ENCODE measurements around the gene DUSP9.

DNA sequence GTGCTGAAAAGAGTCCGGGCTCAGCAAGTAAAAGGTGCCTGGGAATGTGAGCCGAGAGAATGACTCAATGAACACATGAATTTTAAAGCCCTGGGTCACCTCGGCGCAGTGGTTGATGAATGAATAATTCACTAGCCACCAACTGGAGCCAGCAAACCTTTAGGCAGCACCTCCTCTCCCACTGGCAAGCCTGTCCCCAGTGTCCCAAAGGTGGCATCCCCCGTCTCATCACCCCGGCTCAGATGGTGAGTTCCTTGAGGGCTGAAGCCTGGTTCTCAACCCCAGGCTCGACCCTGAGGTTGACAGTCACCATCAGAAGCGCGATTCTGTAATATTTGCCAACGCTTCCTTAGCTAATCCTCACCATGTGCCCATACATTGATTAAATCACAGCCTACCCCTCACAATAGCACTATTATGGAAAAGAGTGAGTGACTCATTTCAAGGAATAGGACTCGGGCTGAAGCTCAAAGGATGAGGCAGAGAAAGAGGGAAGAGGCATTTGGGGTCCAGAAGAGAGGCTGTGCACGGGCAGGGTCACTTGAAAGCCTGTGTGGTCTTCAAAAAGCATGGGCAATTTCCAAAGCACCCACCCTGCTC is 45.4 kb upstream of the DUSP9 start:
- TF ChIP-seq, protein P1, sequence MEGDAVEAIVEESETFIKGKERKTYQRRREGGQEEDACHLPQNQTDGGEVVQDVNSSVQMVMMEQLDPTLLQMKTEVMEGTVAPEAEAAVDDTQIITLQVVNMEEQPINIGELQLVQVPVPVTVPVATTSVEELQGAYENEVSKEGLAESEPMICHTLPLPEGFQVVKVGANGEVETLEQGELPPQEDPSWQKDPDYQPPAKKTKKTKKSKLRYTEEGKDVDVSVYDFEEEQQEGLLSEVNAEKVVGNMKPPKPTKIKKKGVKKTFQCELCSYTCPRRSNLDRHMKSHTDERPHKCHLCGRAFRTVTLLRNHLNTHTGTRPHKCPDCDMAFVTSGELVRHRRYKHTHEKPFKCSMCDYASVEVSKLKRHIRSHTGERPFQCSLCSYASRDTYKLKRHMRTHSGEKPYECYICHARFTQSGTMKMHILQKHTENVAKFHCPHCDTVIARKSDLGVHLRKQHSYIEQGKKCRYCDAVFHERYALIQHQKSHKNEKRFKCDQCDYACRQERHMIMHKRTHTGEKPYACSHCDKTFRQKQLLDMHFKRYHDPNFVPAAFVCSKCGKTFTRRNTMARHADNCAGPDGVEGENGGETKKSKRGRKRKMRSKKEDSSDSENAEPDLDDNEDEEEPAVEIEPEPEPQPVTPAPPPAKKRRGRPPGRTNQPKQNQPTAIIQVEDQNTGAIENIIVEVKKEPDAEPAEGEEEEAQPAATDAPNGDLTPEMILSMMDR (conservative IDR thresholded peaks at IDR 0.05 in 1 of 2, IDR thresholded peaks at IDR 0.05 in 1 of 2; ENCODE audit: extremely low read depth in 1 of 2, insufficient read depth in 1 of 2, low read depth in 1 of 2, low read length in 2 of 2), result no peak
- TF ChIP-seq EZH2 (IDR thresholded peaks at IDR 0.05; ENCODE audit: borderline replicate concordance, low read length), result no peak
